GM19467 (cell line): Measurements from ENCODE around the gene RABEPK.
"Not testable (repeated sequence)": the region's sequence is repeated elsewhere in the genome, so short reads cannot be mapped to it uniquely, and the experiment has no call there.

Experiments used
- ATAC-seq: cut with Tn5 transposase; IDR thresholded peaks from one replicate; pipeline ENCODE4 v1.9.1; 2021; ENCODE audit warnings: mild to moderate bottlenecking, moderate library complexity; ENCODE audit not compliant: unreplicated experiment

The RABEPK gene

DNA sequence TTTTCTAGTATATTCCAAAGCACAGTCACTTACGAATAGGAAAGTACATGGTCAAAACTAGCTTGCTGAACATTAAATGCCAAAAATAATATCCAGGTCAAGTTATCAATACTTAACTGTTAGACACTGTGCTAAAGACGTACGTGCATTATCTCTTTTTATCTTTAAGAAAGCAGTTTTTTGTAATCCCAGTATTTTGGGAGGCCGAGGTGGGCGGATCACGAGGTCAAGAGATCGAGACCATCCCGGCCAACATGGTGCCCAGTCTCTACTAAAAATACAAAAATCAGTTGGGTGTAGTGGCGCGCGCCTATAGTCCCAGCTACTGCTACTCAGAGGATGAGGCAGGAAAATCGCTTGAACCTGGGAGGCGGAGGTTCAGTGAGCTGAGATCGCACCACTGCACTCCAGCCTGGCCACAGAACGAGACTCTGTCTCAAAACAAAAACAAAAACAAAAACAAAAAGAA, 43.5 kb downstream of the RABEPK start:
- no peak for ATAC-seq

DNA sequence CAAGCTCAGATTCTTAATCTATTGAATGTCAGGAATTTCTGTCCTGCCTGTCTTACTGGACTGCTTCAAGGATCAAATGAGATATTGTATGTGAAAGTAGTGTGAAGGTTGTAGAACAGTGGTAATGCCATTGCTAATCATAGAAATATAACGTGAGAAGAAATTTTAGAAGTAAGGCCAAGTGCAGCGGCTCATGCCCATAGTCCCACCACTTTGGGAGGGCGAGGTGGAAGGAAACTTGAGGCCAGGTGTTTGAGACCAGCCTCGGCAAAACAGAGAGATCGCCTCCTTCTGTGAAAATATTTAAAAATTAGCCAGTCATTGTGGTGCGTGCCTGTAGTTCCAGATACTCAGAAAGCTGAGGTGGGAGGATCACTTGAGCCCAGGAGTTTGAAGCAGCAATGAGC, 45.9 kb downstream of the RABEPK start:
- no peak for ATAC-seq

DNA sequence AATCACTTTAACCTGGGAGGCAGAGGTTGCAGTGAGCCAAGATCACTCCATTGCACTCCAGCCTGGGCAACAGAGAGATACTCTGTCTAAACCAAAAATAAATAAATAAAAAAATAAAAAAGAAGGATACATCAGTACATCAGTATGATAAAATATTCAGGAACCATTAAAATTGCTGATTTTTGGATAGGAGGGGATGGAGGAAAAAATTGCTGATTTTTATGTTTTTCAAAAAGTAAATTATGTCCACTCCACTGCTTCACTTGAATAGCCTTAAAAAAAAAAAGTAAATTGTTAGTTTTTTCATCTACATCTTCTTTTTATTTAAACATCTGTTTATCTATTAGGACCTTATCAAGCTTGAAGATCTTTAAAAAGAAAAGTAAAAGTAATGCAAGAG, 53.9 kb downstream of the RABEPK start:
- ATAC-seq: no peak

DNA sequence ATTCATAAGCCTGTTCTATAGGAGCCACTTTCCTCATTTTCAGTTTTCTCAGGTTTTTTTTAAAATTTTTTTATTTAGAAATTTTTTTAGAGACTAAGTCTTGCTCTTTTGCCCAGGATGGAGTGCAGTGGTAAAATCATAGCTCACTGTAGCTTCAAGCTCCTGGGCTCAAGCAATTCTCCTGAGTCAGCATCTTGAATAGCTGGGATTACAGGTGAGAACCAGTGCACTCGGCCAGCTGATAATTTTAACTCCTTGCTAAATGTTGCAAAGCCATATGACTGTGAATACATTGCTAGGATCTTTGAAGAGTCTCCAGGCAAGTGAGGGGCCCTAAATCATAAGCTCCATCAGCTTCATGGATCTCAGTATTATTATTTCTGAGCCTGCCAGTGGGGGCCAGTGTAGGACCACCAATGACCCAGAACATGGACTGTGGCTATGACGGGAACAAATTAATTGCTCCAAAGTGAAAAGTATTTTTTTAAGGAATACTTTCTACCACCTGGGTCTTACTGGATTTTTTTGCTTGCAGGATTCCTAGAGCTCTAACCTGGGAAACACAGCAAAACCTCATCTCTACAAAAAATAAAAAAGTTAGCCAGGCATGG, 55.5 kb downstream of the RABEPK start:
- no peak for ATAC-seq

DNA sequence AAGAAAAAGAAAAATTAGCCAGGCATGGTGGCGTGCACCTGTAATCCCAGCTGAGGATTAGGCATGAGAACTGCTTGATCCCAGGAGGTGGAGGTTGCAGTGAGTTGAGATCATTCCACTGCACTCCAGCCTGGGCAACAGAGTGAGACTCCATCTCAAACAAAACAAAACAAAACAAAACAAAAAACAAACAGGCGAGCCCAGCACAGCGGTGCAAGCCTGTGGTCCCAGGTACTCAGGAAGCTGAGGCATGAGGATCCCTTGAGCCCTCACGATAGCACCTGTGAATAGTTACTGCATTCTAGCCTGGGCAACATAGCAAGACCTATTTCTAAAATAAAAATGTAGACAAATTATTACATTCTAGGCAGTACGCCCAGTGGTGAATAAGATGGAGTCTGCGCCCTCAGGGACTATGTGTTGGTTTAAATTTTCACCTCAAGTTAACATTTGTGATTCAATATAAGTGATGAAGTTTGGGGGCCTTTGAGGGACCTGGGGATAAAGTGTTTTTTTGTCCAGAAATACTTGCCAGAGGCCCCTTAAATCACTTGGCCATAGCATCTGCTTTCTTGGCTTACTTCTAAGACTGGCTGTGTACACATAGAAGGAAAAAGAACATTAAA, 57.9 kb downstream of the RABEPK start:
- ATAC-seq: no peak

DNA sequence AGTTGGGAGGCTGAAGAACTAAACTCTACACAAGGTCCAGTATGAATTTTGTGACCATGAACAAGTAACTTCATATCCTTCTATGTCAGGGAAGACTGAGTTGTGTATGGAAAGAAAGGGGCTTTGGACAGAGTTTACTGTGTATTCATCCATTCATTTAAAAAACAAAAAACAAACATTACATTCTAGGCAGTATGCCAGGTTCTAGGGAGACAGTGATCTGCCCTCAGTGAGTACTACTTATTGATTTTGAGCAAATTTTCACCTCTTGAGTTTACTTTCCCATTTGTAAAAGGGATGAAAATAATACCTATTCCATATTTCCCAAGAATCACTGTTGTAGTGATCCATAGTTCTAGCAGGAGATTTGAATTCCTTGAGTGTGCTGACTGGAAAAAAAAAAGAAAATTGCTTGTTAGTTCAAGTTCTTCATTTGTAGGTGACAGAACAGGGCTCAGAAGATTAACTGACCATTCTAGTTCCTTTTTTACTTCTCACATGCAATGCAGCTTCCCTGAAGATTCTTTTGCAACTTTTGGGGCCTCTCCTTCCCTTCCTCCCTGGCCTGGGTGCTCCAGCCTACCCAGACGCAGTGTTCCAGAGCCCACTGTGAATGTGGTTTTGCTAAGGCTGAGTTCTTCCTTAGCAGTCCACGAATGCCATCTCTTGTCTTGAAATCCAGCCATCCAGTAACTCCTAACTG, 58.6 kb downstream of the RABEPK start:
- no peak for ATAC-seq

DNA sequence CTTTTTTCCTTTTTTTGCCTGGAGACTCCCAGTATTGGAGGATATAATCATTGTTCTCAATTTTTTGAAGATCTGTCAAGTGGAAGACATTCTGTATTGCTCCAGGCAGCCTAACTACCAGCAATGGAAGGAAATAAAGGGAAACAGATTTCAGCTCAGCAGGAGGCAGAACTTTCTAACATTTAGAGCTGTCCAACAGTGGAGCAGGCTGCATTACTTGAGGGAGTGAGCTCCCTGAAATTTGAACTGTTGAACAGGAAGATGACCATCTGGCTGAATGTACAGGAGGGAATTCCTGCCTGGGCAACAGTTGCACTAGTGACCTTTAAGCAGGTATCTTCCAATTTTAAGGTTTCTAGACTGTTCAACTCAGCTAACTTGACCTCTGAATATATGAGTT, 60.2 kb downstream of the RABEPK start:
- no peak for ATAC-seq

DNA sequence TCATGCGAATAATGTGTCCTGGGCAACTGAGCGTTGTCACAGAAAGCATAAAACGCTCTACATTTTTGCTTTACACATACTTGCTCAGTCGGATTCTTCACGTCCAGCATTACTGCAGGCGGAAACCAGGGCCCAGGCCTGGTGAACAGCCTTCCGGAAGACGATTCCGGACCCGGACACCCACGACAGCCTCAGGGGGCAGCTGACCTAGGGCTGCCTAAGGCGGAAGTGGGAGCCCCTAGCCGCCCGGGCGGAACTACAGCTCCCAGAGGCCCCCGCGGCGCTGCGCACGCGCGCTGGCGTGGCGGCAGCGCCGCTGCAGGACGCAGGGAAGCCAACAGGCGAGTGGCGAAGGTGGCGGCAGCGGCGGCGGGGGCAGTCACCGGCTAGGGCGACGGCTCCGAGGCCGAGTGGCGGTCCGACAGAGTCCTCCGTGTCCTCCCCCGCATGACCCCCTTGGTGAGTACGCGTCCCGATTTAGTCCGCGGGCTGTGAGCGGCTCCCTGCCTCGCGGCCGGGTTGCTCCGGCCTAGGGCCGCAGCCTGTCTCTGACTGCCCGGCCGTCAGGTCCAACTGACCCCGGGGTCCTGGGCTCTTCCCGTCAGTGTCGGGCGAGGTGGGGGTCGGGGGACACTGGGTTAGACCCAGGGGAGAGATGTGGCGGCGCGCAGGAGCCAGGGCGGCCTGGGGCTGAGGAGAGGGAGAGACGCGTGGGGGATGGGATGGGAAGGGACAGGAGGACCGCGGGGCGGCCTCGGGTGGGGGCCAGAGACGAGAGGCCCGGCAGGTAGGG, 61.4 kb downstream of the RABEPK start, which contains the start of gene GAPVD1:
Gene GAPVD1, plus strand, starts transcription at position 326 of the 793 bp plus-strand sequence. CDS start 37,096 bp downstream, outside the sequence.
- ATAC-seq: peak; percentile 98

DNA sequence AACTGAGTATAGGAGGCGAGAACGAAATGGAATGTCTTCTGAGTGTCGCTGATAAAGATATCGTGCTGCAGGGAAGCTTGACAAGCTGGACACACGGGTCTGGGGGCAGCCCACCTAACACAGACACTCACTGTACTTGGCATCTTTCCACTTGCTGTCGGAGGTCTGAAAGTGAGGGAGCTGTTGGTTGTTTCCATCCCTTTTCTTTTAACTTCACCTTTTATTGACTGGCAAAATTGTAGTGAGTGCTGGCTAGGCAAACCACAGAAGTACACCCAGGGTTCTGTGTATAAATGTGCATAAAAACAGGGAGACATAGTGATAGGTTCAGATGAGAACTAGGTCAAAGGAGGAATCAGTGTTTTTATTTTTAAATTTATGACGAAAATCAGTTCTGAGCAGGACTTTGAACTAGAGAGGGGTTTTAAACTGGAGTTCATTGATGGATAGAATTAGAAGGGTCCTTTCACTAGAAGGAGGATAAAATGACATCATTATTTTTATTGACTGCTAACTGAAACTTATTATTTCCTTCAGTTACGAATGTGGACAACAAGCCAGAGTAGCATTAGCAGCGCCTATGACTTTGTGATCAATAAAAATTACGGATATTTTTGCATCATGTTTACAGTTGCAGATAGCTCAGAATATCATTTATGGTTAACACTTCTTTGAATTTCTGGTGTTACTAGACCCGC, 62.1 kb downstream of the RABEPK start:
- ATAC-seq: no peak

DNA sequence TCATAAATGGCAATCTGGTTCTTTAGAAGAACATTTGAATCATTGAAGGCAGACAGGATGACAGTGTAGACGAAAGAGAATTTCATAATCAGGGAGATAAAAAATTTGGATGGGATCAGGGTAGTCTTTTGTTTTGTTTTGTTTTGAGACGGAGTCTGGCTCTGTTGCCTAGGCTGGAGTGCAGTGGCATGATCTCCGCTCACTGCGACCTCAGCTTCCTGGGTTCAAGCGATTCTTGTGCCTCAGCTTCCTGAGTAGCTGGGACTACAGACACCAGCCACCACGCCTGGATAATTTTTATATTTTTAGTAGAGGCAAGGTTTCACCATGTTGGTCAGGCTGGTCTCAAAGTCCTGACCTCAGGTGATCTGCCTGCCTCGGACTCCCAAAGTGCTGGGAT, 63.7 kb downstream of the RABEPK start:
- ATAC-seq: not testable (repeated sequence)

DNA sequence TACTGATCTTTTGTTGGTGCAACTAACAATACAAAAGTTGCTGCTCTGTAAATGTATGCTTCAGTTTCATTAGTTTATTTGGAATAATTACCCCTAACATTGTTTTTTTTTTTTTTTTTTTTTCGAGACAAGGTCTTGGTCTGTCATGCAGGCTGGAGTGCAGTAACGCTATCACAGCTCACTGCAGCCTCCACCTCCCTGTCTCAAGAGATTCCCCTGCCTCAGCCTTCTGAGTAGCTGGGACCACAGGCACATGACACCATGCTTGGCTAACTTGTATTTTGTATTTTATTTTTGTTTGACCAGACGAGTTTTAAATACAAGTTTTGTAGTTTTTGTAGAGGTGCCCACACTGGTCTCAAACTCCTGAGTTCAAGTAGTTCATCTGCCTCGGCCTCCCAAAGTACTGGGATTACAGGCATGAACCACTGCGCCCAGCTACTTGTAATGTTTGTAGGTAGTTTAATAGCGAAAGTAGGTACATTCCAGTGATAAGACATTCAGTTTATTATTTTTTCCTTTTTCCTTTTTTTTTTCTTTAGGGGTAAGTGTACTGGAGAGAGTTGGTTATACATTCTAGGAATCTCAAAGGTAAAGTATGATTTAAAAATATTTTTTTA, 68.2 kb downstream of the RABEPK start:
- no peak for ATAC-seq

DNA sequence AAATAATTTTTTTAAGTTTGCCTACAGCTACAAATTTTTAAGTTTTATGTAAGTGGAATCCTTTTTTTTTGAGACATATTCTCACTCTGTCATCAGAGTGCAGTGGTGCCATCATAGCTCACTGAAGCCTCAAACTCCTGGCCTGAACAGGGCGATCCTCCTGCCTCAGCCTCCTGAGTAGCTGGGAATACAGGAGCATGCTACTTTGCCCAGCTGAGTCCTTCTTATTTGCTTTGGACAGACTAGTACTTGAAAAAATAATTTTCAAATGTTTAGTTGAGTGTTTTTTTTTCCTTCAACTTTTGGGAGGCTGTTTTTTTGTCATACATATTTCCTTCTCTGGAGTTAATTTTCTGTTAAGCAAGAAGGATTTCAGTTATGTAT, 68.7 kb downstream of the RABEPK start:
- no peak for ATAC-seq

DNA sequence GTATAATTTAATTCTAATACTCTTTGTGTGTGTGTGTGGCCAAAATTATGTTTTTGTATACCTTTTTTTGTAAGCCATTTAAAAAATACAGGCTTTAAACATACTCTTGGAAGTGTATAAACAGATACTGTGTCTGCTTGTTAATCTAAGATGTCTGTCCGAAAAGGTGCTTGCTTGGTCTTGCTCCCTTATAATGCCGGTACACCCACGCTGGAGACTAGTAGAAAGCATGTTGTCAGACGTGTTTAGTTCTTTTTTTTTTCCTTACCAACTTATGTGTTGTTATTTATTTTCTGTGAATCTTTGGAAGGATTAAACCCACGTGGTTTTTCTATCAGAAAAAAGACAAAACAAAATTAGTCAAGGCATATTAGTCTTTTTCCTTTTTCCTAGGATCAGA, 70.7 kb downstream of the RABEPK start:
- no peak for ATAC-seq

DNA sequence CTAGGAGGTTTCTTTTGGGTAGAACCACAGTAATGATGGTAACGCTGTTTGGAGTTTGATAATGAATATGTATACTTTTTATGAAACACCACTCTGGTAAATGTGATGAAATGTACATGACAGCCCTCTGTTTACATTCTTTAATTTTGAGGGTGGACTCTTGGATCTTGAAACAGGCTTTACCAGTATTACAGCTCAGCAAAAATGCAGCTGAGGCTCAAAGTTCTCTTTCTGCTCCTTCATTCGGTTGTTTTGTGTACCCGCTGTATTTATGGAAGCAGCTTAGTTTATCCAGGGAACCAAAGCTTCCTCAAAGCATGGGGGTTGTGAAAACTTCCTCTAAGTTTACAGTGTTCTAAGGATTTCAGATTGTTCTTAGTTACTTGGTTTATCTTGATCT, 72.4 kb downstream of the RABEPK start:
- ATAC-seq: no peak

DNA sequence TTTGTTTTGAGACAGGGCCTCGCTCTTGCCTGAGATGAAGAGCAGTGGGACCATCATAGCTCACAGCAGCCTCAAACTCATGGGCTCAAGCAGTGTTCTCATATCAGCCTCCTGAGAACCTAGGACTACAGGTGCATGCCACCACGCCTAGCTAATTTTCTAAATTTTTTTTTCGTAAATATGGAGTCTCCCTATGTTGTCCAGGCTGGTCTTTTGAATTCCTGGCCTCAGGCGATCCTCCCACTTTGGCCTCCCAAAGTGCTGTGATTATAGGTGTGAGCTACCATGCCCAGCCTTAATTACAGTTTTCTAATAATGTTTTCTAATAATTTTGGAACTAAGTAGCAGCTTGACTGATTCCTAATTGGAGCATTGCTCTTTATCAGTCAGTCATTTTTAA, 76.4 kb downstream of the RABEPK start:
- no peak for ATAC-seq

DNA sequence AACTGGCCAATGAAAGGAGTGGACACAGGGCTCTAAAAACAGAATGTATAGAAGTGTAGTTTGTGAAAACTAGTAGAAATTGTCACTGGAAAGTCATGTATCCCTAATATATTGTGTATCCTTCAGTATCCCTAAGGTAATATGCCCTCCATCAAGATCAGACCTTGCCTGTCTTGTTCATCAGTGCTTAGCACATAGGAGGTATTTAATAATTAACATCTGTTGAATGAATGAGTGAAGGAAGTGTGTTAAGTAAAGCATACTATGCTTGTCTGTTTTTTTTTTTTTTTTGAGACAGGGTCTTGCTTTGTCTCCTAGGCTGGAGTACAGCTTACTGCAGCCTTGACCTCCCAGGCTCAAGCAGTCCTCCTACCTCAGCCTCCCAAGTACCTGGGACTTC, 77.1 kb downstream of the RABEPK start:
- ATAC-seq: no peak

DNA sequence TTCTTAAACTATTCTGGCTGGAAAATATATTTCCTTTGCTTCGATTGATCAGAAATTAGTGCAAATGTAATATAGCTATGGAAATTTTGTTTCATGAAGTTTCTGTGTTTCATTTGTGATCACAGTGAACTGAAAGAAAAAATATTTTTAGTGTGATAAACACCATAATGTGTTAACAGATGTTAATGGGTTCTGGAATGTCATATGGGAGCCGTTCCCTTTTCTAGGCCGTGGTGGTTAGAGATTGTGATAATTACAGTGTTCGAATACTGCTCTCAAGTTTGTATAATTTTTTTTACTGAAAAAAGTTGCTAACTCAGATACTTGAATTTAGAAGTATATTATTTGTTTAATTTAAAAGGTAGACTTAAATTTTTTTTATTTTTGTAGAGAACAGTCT, 80.6 kb downstream of the RABEPK start:
- ATAC-seq: no peak
